Midbrain (tissue), 1 donor: ENCODE data around the gene ANKRD53.
"Not testable (repeated sequence)": the region's sequence is repeated elsewhere in the genome, so short reads cannot be mapped to it uniquely, and the experiment has no call there.

ENCODE experiments used
- DNase-seq: peaks from one replicate; lab custom pipeline; 2025; lab: John Stamatoyannopoulos, UW

Gene ANKRD53

DNA sequence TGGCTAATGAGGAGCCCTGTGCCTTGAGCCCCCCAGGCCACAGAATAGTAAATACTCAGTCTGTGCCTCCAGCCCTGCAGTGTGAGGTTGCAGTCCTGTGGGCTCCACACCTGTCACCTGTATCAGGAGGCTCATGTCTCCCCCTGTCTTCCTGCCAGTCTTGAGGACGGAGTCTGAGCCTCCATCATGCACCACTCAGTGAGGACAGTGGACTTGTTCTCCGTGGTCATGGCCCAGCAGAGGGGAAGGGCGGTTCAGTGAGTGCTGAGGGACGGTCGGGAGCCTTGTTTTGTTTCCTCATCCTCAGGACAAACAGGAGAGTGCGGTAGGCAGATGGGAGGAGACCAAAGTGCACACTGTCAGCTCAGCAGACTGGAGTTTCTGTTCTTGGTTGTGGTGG, 33.4 kb downstream of the ANKRD53 start:
- not testable (repeated sequence) for DNase-seq

DNA sequence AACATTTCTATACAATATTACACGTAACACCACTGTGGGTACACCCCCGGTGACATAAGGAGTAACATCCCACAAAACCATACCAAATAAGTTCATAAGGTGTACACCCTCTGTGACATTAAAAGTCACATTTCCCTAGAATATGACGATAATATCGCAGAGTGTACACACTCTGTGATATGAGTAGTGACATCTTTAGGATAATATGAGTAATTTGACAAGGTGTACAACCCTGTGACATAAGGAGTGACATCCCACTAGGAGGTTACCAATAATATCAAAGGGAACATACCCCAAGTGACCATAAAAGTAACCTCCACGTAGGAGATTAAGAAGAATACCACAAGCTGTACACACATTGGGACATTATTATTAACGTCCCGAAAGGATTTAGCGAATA, 40.2 kb downstream of the ANKRD53 start:
- no peak for DNase-seq

DNA sequence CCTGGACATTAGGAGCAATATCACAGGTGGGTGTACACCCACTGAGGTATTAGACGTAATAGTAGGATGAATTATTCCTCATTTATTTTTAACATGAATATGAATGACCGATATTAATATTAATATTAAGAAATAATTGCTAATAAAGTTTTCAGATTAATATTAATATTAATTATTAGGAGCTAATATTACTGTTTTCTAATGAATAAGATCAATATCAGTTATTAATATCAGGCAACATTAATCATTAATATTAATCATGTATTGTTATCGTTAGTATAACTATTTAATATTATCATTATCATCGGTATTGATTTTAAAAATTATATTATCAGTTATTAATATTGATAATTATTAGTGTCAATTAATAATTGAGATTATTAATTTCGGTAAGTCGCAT, 41.6 kb downstream of the ANKRD53 start:
- DNase-seq, result not testable (repeated sequence)

DNA sequence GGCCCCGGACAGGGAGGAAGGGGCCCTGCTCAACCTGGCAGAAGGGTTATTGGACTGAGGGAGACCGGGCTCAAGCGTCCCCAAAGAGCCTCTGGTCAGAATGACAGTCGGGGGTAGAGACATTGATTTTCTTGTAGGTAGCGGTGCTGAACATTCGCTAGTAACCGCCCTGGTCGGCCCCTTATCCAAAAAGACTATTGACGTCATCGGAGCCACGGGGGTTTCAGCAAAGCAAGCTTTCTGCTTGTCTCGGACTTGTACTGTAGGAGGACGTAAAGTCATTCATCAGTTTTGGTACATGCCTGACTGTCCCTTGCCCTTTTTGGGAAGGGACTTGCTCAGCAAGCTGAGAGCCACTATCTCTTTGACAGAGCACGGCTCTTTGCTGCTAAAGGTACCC, 43.0 kb downstream of the ANKRD53 start:
- DNase-seq, result not testable (repeated sequence)

DNA sequence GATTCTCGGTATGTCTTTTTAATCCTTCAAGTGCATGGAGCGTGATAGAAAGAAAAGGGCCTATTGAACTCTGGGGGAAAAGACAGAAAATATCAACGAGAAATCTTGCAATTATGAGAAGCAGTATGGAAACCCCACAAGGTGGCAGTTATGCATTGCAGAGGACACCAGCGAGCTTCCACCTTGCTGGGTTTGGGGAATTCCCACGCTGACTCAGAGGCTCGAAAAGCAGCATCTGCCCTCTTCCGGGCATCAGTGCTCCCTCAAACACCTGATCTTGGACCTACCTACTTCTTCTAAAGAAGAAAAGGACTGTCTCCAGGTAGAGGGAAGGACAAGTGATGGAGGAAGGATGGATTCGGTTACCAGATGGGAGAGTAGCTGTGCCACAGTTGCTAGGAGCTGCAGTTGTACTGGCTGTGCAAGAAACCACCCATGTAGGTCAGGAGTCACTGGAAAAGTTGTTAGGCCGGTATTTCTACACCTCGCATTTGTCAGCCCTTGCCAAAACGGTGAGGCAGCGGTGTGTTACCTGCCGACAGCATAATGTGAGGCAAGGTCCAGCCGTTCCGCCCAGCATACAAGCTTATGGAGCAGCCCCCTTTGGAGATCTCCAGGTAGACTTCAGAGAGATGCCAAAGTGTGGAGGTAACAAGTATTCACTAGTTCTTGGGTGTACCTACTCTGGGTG, 45.3 kb downstream of the ANKRD53 start:
- DNase-seq, result not testable (repeated sequence)
